HG02884 (cell line): ENCODE results near the gene SIRPB2.
"Not testable (repeated sequence)": the region's sequence is repeated elsewhere in the genome, so short reads cannot be mapped to it uniquely, and the experiment has no call there.

Source experiments
- ATAC-seq: cut with Tn5 transposase; IDR thresholded peaks from one replicate; pipeline ENCODE4 v1.9.1; 2021; ENCODE audit warnings: mild to moderate bottlenecking, moderate library complexity; ENCODE audit not compliant: unreplicated experiment

The SIRPB2 gene

DNA sequence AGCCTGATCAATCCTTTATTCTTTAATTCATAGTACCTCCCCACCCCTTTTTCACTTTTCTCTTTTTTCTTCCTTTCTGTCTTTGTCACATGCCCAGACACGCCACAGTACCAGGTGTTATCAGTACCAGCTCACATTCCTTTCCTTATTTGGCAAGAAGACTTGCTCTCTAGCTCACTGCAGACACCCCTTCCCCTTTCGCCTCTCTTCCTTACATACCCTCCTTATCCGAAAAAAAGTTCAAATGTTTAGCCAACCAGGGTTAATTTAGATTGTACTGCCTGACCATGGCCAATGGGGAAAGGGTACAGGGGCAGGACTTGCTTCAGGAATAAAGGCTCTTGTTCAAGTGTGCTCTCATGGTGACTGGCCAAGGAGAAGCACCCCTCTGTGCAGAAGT is 9.3 kb upstream of the SIRPB2 start:
- no peak for ATAC-seq

DNA sequence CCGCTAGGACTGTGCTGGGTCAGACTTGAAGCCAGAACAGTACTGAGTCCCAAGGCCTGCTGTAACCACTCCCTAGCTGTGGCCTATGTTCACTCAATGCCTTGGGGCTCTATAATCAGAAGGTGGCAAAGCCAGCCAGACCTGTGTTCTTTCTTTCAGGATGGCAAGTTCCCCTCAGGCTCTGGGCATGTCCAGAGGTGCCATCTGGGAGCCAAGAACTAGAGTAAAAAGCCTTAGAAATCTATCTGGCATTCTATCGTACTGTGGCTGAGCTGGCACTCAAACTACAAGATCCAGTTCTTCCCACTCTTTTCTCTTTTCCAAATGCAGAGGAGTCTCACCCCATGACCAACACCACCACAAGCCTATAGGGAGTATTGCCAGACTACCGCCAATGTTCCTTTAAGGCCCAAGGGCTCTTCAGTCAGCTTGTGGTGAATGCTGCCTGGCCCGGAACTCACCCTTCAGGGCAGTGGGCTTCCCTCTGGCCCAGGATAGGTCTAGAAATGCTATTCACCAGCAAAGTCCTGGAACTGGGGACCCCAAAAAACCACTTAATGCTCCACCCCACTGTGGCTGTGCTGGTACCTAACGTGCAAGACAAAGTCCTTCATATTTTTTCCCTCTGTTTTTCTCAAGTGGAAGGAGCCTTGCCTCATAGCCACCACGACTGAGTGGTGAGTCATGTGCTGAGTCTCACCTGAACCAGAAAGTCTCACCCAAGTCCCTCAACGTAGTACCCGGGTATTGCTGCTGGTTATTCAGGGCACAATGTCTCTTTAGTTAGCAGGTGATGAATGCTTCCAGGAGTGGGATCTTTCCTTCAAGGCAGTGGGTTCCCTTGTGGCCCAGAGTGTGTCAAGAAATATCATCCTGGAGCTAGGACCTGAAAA is 8.6 kb upstream of the SIRPB2 start:
- no peak for ATAC-seq

DNA sequence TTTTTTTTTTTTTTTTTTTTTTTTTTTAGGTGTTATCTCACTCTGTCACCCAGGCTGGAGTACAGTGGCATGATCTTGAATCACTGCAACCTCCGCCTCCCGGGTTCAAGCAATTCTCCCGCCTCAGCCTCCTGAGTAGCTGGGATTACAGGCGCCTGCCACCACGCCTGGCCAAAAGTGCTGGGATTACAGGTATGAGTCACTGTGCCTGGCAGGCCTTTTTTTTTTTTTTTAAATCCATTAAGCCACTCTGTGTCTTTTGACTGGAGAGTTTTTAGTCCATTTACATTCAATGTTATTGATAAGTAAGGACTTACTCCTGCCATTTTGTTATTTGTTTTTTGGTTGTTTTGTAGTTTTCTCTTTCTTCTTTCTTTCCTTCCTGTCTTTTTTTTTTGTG is 6.2 kb upstream of the SIRPB2 start:
- not testable (repeated sequence) for ATAC-seq

DNA sequence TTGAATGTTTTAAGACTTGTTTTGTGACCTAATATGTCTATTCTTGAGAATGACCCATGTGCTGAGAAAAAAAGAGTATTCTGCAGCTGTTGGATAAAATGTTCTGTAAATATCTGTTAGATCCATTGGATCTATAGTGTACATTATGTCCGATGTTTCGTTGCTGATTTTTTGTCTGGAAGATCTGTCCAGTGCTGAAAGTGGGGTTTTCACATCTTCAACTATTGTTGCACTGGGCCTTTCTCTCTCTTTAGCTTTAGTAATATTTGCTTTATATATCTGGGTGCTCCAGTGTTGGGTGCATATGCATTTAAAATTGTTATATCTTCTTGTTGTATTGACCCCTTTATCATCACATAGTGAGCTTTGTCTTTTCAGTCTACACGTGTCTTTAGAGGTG is 5.7 kb upstream of the SIRPB2 start:
- ATAC-seq: no peak

DNA sequence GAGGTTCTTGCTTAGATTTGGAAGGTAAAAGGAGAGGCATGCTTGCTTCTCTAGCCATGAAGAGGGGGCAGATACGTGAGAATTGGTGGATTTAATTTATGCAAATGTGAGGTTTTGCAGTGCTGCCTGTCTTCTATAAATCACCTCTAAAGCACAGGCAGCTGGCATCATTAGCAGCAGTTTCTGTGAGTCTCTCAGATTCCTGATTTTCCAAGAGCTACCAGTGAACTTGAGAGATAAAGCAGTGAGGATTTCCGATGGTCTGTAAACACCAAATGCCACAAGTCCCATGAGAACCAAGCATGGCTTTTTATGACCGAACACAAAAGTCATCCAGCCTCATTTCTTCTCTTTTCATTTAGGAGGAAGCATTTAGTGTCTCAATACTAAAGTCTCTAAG is 3.2 kb upstream of the SIRPB2 start:
- no peak for ATAC-seq

DNA sequence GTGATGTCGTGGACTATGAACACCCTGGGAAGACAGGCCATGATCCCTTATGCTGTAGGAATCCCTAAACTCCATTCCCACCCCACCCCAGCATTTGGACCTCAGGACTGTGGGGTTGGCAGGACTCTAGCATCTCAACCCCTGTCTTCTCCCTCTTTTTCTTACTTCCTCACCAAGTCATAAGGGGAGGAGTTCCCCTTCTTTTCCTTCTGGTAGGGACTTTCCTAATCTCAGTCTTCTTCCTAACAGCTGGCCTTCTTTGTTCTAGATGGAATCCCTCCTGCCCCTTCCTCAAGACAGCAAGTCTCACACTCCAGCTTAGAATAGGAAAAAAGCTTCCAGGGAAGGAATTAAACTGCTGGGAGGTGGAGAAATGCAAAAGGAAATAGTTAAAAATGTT is 2.3 kb upstream of the SIRPB2 start:
- no peak for ATAC-seq

DNA sequence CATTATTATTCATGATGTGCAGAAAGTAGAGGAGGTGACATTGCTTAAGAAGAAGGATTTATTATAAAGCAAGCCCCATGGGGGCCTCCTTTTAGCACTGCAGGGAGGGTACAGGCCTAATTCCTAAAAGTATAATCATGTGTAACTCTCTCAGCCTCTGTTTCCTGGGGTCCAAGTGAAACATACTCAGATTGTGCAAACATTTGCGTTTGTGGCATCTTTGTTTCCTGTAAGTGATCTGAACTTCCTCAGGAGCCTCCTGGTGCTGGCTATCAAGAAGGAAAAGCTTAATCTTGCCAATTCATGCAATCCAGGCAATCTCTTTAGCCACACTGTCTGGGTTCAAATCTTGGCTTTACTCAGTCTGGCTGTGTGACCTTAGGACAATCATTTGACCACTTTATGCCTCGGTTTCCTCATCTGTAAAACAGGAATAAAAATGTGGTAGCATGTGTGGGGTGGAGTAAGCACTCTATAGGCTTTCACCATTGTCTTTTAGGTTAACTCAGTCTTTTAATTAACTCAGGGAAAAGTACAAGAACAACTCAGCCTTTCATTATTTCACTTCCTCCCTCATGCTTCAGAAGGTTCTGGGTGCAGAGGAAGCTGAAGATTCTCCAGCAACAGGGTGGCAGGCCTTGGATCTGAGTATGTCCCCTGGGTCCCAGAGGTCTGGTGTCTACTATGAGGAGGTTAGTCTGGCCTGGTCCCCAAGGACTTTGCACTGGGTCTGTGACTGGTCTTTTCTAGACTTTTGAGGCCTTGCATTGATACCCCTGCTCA is 831 bp upstream of the SIRPB2 start:
- no peak for ATAC-seq

DNA sequence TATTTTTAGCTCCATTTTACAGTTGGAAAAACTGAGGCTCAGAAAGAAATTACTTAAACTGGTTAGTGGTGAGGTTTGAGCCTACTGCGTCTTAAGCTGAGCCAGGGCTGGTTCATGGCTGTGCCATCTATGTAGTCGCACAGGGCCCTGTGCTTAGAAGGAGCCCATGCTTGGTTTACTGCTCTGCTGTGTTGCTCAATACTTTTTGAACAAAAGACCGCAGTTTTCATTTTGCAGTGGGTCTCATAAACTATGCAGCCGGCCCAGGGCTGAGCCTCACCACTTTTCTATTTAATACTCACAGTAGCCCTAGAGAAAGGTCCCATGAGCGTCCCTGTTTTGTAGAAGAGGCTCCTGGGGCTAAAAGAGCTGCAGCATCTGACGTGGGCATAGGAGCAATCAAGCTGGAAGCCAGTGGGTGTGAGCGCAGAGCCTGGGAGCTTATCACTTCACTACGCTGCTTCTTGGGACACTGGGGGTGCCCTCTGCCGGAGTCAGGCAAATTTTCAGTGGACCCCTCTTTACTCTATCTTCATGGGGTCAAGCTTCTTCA is 501 bp downstream of the SIRPB2 start:
- ATAC-seq: no peak

DNA sequence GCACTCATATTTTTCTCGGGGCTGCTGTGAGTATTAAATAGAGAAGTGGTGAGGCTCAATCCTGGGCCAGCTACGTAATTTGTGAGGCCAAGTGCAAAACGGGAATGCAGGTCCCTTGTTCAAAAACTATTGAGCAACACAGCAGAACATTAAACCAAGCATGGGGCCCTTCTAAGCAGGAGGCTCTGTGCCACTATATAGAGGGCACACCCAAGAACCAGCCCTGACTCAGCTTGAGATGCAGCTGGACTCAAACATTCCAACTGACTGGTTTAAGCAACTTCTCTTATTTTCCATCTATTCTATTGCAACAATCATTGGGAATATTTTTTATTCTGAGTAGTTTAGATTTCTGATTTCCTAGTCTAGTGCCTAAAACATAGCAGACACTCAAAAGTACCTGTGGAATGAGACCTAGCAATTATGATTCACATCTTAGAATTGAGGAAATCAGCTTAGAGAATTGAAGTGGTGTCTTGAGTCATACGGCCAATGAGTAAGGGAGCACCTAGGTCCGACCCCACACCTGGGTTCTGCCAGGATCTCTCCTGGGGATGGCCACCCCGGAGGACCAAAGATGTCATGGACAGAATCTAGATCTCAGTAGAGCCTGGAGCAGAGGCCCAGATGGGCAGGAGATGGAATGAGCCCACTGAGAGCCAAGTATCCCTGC is 1.3 kb downstream of the SIRPB2 start:
- no peak for ATAC-seq

DNA sequence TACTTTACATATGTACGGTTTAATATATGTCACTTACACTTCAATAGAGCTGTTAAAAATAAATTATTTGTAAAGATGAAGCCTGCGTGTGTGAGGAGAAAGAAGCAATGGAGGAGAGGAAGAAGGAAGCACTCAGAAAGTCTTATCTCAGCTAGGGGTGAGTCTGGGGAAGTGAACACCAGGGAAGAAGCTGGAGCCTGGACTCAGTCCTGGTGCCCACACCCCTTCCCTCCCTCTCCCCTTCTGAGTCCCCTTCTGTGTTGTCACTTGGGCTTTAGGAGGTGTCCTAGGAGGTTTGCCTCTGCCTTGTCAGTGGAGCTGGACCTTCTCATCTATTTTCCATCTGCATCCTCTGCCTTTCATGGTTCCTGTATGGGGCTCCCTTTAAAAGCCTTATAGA is 1.9 kb downstream of the SIRPB2 start:
- no peak for ATAC-seq

DNA sequence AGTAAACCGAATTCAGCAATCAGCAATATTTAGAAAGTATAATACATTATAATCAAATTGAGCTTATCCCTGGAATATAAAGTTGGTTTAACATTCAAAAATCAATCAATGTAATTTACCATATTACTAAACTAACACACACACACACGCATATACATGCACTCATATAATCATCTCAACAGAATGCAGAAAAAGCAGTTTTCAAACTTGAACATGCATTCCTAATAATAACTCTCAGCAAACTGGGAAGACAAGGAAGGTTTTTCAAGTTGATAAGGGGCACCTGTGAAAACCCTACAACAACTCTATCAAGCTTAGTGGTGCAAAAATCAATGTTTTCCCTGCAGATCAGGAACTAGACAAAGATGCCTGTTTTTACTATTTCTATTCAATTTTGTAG is 4.7 kb downstream of the SIRPB2 start:
- ATAC-seq: no peak

DNA sequence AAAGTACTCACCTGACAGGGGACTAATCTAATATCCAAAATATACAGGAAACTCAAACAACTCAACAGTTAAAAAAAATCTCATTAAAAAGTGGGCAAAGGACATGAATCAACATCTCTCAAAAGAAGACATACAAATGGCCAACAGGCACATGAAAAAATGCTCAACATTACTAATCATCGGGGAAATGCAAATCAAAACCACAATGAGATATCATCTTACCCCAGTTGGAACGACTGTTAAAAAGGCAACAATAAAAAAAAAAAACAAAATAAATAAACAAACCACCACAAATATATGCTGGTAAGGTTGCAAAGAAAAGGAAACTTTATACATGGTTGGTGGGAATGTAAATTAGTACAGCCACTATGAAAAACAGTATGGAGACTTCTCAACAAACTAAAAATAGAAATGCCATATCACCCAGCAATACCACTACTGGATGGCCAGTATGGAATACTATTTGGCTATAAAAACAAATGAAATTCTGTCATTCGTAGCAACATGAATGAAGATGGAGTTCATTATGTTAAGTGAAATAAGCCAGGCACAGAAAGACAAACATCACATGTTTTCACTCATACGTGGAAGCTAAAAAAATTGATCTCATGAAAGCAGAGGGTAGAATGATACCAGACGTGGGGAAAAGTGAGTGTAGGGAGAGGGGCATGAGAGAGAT is 6.6 kb downstream of the SIRPB2 start:
- ATAC-seq: no peak

DNA sequence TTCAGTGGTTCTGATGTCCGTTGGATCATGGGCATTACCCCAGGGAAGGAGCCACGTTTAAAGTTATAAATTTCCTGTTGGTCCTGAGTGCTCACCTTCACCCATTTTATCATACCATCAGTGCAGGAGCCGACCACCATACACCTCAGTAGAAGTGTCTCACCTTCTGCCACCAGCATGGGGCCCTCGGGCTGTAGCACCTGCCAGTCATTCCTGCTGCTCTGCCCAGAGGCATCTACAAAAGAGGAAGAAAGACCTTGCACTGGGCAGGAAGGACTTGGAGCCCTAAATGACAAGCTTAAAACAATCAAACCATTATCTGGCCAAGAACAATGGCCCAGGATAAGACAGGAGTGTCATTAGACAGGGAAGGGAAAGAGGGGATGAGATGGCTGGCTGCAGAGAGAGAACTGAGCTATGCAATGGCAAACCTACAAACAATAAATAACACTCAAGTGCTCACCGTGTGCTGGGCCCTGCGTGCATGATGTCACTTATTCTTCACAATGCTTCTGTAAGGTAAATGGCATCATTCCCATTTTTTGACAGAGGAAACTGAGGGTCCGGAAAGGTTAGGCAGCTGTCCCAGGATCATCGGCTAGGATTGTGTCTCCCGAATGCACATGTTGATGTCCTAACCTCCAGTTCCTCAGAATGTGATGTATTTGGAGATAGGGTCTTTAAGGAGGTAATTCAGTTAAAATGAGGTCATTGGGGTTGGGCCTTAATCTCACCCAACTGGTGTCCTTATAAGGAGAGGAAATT is 11.2 kb downstream of the SIRPB2 start:
- no peak for ATAC-seq

DNA sequence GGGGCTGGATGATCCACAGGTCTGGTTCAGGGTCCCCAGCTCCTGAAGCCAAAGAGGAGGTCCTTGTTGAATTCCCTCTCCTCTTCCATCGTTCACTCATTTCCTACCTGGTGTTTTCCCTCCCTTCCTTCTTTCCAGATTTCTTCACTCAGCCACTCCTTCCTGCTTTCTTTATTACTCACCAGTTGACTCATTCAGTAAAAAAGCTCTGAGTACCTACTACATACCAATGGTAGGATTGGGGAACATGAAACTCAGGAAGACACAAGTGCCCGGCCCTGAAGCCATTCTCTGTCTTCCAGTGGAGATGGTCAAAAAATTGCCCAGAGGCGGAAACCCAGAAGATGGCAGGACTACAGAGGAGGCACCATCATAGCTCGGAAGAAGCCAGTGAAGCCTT is 12.7 kb downstream of the SIRPB2 start:
- ATAC-seq: no peak

DNA sequence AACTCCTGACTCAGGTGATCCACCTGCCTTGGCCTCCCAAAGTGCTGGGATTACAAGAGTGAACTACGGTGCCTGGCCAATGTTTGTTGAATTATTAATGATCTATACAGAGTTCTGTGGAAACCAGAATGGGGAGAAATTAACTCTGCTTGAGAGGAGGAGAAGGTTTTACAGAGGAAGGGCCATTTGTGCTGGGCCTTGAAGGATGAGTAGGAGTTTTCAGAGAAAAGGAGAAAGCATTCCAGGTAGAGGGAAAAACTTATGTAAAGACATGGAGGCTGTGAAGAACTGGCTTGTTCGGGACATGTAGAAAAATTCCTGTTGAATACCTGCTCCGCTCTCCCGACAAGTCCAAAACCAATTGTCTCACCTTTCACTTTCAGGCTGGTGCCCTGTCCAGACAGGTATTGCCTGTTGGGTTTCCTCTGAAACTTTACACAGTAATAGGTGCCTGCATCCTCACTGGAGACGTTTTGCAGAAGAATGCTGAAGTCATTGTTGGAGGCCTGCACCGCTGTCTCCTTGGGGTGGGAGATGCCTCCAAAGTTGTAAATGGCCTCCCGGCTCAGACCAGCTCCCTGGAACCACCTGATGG is 13.2 kb downstream of the SIRPB2 start:
- ATAC-seq: no peak

DNA sequence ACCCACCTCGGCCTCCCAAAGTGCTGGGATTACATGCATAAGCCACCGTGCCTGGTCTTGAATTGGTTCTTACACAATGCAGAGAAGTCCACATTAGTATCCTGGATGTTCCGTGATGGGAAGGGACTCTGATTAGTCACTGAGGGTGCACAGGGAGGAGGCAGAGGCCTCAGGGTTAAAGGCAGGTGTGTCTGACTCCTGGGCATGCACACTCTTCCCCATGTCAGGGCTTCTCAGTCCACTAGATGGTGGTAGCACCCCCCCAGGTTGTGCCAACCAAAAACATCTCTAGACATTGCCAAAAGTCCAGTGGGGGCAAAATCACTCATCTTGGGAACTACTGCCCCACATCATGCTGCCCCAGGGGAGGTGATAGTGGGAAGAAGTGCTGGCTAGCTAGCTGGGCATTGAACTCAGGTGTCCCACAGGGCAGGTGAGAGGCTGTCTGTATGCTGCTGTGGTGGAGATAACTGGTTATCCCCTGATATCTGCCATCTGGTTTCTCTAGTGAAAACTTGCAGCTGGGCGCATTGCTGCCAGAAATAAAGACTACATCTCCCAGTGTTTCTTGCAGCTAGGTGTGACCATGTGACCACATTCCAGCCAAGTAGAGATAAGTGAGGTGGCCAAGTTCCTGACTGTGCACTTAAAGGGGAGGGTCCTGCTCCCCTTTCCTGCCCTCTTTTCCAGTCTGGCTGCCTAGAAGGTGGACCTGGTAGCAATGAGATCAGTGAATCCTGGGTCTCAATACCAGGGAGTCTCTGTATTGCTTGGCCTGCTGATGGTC is 16.2 kb downstream of the SIRPB2 start:
- no peak for ATAC-seq

DNA sequence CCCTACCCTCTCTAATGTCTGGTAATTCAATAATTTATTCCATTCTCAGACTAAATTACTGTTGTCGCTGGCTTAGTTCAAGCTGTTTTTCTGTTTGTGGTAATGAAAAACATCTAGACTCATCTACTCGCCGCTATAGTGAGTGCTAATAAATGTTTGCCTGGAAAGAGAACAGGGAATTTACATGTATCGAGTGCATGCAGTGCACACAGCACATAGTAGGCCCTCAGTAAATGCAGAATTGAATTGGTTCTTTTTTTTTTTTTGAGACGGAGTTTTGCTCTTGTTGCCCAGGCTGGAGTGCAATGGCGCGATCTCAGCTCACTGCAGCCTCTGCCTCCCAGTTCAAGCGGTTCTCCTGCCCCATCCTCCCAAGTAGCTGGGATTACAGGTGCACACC is 16.9 kb downstream of the SIRPB2 start:
- no peak for ATAC-seq

DNA sequence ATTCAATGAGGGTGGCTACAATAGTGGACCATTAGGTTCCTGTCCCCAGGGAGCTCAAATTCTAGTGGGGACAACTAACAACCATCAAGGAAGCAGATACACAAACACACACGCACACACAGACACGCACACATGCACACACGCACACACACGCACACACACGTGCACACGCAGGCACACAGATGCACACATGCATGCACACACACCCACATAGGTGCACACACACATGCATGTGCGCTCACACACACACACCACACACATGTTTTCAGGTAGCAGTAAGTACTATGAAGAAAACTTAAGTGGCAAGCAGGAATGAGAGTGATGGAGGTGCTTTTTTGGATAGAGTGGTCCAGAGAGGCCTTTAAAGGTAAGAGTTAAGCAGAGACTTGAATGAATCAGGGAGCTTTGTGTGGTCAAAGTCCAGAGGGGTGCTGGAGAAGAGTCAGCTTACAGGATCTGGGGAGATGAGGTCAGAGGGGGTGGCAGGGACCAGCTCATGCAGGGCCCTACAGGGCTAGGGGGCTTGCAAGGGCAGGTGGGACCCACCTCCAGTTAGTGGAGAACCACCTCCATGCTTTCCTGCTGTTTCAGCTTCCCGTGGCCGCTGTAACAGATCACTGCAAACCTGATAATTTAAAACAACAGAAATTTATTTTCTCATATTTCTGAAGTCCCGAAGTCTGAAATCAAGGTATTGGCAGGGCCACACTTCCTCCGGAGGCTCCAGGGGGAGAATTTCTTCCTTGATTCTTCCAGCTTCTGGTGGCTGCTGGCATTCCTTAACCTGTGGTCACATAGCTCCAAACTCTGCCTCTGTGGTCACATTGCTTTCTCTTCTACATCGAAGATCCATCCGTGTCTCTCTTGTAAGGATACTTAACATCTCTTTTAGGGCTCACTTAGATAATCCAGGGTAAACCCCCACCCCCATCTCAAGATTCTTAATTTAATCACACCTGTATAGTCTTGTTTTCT is 17.7 kb downstream of the SIRPB2 start:
- no peak for ATAC-seq
